ENCODE measurements around the gene SYVN1.
"Not testable (repeated sequence)": the region's sequence is repeated elsewhere in the genome, so short reads cannot be mapped to it uniquely, and the experiment has no call there.

Gene SYVN1

DNA sequence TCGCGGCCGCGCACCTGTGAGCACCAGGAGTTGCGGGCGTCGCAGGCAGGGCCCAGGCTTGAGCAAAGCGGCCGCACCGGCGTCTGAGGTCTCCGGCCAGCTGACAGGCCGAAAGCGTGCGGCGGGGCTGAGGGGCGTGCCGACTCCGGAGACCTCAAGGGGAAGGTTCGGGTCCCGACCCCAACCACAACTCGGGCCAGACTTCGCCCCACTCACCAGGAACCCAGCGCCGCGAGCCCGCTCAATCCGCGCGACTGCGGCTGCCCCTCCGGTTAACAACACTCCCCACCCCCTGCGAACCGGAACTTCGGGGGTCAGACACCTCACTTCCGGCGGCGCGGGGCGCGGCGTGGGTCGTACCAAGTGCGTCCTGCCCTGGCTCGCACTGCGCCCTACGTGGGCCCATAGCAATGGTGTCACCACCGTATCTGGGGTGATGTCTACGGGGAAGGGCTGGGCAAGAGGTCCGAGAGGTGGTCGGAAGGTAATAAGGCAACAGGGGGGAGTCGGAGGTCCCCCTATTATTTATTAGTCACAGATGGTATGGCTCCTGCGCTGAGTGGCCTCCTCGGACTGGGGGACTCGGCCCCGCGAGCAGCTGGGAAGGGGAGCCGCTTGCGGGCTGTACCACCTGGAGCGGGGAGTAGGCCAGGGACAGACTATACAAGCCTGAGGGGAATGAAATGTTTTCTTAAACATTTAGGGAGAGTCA, at the start of gene SYVN1:
Gene SYVN1, minus strand, starts transcription at position 280 of the 712 bp plus-strand sequence. CDS start 918 bp downstream, outside the sequence.
- DNase-seq (ENCODE audit: low spot score), result peak; percentile 88

DNA sequence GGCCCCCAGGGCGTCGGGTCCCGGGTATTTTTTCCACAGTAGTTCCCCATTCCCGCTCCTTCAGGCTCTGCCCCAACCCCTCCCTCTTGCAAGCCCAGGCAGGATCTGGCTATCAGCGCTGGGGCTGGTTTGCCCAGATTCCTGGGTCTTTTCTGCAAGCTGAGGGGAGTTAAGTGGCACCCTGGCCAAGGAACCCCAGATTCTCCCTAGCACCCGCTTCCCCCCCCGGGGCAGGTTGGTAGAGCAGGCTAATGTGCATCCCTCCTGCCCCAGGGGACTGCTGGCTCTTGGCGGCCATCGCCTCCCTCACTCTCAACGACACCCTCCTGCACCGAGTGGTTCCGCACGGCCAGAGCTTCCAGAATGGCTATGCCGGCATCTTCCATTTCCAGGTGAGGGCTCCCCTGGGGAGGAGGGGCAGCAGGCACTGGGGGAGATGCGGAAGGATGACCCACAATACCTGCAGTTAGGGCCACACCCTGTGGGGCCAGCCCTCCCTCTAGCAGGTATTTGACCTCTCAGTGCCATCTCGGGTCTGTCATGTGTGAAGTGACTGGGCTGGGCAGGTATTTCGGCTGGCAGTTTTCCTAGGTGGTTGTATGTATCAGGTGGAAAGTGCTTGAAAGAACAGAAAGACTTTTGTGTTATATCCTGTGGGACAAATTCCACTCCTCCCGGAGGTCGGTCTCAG, 49.0 kb upstream of the SYVN1 start:
- DNase-seq (ENCODE audit: low spot score), result no peak

DNA sequence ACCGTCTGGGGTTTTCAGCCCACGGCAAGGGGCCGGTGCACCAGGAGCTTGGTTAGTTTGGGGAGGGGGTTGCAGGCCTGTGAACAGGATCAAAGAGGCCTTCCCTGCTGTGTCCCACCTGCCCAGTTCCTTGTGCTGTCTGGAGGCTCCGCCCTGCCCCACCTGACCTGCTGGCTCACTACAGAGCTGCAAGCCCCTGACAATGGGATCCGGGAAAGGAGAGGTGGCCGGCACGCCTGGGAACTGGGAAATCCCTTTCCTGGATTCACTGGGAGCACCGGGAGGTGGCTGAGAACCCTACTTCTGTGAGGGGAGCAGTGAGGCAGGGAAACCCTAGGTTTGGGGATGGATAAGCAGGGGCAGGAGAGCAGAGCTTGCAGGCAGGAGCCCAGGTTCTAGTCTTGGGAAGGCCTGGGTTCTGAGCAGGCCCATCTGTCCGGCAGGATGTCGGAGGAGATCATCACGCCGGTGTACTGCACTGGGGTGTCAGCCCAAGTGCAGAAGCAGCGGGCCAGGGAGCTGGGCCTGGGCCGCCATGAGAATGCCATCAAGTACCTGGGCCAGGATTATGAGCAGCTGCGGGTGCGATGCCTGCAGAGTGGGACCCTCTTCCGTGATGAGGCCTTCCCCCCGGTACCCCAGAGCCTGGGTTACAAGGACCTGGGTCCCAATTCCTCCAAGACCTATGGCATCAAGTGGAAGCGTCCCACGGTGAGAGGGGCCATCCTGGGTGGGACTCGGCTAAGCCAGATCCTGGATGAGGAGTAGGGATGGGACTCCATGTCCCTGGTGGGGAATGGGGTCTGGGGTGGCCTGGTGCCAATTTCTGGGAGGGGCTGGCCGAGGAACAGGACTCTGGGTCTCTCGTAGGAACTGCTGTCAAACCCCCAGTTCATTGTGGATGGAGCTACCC, 48.2 kb upstream of the SYVN1 start:
- DNase-seq (ENCODE audit: low spot score), result no peak

DNA sequence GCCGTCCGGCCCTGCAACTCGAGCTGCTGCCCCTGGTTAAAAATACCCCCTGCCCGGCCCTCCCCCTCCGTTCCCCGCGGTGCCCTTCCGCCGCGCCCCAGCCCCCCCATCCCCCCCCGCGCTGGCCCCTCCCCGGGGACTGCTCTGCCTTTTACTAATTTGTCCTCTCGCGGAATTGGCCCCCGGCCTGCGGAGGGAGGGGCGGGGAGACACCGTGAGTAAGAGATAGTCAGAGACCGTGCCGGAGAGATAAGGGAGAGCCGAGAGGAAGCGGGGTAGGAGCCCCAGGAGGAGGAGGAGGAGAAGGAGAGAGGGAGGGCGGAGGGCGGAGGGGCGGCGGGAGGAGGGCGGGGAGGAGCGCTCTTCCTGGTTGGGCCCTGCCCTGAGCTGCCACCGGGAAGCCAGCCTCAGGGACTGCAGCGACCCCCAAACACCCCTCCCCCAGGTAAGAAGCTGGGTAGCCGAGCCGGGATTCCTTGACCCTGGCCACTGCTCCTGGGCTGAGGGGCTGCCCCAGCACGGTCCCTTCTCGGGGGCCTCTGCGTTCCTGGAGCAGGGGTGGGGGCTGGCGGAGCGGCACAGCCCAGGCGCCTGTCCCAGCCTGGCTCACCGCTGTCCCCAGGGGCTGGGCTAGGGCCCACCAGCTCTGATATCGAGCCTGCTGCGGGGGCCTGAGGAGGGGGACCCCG, 47.4 kb upstream of the SYVN1 start, which contains the start of gene CAPN1:
Gene CAPN1, plus strand, starts transcription at position 360 of the 689 bp plus-strand sequence. CDS start 774 bp downstream, outside the sequence.
- peak; percentile 81 for DNase-seq (ENCODE audit: low spot score)

DNA sequence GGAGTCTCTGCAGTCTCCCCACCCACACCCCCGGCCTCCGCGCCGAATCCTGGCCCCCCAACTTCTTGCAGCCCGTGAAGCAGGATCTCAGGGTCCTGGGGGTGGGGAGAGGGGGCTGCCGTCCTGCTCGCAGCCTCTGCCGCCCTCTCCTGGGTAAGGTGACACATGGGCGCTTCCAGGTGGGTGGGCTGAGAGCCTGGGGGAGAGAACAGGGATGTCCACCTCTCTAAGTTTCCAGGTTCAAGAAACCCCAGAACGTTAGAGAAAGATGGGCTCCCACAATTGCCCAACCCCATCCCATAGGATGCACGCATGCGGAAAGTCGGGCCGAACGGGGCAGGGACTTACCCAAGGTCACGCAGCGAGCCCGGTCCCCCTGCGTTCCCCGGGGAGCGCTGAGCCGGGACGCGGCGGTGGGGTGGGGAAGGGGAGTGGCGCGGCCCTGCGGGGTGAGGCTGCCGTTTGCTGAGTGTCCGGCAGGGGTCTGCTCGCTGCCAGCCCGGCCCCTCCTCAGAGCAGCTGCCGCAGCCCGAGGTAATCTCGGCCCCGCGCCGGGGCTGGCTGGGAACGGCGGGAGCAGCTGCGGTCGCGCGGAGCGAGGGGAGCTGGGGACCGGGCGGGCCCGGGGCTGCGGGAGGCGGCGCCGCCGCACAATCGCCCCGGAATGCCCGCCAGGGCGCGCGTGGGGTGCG, 46.7 kb upstream of the SYVN1 start:
- DNase-seq (ENCODE audit: low spot score), result peak; percentile 37

DNA sequence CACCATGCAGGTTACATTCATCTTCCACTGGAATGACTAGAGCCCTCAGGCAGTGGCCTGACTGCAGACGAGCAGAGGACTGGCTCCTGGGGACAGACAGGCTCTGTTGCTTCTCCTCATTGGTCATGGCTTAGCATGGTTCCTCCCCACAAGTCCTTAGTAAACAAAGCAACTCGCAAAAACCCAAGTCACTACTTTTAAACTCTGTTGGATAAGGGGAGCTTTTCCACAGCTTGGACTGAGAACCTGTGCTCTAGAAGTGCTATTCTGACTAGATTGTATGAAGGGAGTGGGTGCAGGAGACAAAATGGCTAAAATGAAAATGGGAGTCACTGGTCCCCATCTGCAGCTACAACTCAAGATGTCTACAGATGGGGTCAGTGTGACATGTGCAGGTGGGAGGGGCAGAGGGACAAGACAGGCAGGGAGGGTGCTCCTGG, 40.3 kb upstream of the SYVN1 start:
- DNase-seq (ENCODE audit: low spot score), result not testable (repeated sequence)

DNA sequence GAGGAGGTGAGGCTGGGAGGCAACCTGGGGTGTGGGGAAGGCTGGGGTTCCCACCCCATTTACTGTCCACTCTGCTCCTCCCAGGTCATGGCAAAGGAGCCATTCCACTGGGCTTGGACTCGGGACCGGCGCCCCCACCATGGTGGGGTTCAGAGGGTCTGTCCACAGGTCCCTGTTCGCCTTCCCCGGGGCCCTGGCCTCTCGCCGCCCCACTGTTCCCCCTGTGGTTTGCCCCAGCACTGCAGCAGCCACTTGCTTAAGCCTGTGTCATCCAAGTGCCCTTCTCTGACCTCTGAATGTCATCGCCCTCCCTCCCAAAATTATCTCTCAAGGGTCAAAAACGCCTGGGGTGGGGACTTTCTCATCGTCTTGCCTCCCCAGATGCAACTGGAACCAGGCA, 38.3 kb upstream of the SYVN1 start:
- DNase-seq (ENCODE audit: low spot score), result no peak

DNA sequence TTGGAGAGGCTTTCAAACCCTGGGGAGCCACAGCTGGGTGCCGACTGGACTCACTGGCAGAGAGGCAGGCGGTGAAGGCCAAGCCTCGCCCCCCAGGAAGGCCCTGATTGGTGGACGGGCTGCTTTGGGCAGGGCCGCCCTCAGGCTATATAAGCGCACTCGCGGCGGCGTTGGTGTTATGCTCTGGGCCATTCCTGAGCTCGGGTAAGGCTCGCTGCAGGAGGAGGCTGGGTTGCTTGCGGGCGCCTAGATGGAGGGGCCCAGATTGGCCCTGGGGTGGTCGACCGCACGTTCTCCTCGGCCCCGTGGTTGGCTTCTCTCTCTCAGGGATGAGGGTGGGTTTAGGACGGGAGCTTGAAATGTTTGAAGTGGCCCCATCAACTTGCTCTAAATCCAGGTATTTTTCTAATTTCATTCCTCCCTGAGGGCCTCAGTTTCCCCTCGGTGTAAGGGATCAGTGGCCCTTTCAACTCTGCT, 35.8 kb upstream of the SYVN1 start, which contains the start of gene SPDYC:
Gene SPDYC, plus strand, starts transcription at position 176 of the 477 bp plus-strand sequence. CDS start 1,125 bp downstream, outside the sequence.
- no peak for DNase-seq (ENCODE audit: low spot score)

DNA sequence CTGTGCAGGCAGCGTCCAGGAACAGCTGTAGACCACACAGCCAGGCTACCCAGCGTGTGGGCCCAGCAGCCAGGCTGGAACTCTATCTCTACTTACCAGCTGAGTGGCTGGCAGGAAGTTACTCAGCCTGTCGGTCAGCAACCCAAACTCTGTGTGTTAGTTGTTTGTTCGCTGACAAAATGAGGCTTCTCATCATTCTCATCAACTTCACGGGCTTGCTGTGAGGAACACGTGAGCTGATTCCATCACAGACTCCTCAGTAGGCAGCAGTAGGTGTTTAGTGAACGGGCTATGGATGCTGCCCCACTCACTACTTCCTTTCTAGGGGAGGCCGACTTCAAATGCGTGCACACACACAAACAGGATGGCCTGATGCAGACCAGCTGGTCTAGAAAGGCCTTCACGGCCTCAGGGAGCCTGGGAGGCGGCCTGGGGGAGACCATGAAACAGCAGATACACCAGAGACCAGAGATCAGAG, 34.9 kb upstream of the SYVN1 start:
- no peak for DNase-seq (ENCODE audit: low spot score)

DNA sequence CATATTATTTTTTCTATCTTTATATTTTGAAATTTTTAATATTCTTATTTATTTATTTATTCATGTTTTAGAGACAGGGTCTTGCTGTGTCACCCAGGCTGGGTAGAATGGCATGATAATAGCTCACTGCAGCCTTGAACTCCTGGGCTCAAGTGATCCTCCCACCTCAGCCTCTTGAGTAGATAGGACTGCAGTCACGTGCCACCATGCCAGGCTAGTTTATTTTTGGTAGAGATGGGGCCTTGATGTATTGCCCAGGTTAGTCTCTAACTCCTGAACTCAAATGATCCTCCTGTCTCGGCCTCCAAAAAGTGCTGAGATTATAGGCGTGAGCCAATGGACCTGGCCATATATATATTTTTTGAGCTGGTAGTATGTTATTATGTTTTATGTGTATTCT, 33.3 kb upstream of the SYVN1 start:
- no peak for DNase-seq (ENCODE audit: low spot score)

DNA sequence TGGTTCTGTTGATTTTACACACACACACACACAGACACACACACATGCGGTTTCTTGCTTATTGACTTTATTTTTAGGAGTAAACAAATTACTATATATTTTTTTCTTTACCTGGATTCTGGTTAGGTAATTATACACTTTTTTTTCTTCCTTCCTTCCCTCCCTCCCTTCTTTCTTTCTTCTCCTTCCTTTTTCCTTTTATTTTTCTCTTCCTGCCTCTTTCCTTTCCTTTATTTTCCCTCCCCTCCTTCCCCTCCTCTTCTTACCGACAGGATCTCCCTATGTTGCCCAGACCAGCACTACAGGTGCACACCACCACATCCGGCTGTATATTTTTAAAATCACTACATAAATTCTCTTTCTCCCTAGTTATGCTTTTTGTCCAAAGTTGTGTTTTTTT, 32.6 kb upstream of the SYVN1 start:
- DNase-seq (ENCODE audit: low spot score), result no peak

DNA sequence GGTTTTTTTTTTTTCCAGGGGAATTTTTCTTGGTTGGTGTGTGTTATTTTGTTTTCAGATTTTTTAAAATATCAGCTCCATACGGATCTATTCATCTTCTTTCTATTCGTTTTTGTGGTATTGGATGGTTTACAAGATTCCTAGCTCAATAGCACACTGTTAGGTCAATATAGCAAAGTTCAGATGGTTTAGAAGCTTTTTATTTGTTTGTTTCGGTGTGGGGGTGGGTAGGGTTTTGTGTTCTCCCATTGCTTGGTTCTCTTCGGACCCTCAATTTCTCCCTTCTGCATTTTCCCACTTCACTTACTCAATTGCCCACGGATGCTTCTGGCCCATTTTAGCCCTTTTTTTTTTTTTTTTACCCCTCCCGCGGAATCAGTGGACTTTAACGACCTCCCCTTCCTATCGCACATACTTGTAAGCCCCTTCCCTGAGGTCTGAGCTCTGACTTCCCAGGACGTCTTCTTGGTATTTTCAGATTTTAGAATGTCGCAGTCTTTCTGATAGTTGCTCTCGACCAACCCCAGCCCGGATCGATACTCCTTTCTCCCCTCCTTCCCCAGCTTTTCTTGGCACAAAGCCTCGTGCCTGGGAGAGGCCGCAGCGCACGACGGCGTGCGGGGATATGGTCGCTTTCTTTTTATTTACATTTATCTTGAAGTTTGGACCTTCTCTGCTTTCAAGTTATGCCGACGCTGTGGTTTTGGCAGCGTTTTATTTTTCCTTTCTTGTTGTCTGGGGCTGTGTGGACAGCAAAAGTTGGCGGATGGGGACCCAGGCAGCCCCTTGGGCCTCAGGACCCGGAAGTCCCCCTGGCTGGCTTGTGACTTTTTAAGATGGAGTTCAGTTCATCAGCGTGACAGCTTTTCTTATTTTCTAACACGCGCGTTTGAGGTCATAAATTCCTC, 31.3 kb upstream of the SYVN1 start:
- no peak for DNase-seq (ENCODE audit: low spot score)

DNA sequence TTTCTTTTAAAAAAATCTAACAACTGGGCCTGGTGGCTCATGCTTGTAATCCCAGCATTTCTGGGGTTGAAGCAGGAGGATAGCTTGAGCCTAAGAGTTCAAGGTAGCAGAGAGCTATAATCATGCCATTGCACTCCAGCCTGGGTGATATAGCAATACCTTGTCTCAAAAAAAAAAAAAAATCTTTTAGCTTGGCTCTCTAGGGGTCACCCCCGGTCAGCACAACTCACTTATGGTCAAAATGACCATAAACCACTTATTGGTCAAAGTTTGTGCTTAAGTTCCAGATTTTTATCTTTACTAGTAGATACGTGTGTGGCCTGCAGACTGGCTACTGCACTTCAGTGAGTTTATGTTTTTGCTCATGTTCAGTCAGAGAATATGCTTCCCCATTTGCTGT, 29.4 kb upstream of the SYVN1 start:
- no peak for DNase-seq (ENCODE audit: low spot score)

DNA sequence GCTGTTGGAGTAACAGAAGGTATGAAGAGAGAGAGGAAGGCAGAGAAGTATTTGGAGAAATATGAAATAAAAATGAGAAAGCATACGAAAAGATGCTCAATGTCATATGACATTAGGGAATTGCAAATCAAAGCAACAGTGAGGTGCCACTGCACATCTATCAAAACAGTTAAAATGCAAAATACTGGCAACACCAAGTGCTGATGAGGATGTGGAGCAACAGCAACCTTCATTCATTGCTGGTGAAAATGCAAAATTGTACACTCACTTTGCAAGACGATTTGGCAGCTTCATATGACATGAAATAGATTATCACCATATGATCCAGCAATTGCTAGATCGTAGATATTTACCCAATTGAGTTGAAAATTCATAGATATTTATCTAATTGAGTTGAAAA, 26.3 kb upstream of the SYVN1 start:
- no peak for DNase-seq (ENCODE audit: low spot score)

DNA sequence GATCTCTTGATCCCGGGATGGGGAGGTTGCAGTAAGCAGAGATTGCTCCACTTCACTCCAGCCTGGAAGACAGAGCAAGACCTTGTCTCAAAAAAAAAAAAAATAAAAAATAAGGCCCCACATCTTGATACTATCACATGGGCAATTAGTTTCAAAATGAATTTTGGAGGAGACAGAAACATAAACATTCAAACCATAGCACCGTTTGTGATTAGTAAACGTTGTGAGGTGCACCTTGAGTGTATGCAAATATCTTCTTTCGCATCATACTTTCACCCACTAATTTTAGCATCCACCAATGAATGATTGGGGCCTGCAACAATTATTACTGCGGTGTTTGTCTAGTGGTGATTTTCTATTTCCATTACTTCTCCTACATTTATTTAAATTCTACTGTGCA, 24.7 kb upstream of the SYVN1 start:
- DNase-seq (ENCODE audit: low spot score), result no peak

DNA sequence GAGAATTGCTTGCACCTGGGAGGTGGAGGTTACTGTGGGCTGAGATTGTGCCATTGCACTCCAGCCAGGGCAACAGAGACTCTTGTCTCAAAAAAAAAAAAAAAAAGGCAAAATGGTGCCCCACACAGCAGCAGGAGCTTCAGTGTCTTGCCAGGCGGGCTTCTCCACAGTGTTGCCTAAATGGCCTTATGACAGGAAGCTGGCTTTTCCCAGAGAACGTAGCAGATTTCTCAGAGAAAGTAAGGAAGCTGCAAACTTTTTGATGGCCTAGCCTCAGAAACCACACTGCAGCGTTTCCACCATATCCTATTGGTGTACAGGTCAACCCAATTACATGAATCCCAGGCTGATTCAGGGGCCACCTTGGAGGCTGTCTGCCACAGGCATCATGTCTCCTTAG, 23.0 kb upstream of the SYVN1 start:
- DNase-seq (ENCODE audit: low spot score), result no peak

DNA sequence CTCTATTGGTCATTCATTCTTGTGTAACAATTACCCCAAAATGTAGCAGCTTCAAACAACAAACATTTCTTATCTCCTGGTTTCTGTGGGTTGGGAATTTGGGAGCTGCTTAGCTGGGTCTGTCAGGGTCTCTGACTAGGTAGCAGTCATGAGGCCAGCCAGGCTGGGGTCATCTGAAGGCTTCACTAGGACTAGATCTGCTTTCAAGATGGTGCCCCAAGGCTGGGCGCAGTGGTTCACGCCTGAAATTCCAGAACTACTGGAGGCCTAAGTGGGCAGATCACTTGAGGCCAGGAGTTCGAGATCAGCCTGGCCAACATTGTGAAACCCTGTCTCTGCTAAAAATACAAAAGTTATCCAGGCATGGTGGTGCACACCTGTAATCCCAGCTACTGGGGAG, 22.6 kb upstream of the SYVN1 start:
- no peak for DNase-seq (ENCODE audit: low spot score)

DNA sequence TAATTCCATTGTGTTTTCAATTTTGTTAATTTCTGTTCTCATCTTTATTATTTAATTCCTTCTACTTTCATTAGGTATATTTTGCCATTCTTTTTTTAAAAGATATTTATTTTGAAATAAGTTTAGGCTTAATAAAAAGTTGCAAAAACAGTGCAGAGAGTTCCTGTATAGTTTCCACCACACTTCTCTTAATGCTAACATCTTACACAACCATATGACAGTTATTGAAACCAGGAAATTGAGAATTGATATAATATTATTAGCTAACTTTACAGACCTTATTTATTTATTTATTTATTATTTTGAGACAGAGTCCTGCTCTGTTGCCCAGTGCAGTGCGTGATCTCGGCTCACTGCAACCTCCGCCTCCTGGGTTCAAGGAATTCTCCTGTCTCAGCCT, 21.9 kb upstream of the SYVN1 start:
- DNase-seq (ENCODE audit: low spot score), result no peak

DNA sequence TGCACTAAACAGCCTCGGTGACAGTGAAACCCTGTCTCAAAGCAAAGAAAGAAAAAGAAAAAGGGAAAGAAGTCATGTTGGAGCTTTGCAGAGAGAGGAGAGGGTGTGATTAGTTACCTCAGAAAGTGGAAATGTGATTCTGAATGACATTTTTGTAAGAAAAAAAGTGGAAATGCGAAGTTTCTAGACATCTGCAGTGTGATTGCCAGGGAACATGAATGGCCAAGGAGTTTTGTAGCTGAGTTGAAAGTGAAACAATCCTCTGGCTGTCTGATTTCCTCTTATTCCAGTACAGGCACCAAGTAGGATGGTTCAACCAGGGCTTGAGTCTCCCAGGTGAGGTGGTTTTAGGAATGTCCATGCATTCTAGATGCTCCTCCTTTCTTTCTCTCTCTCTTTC, 17.8 kb upstream of the SYVN1 start:
- no peak for DNase-seq (ENCODE audit: low spot score)

All from CD4-positive, alpha-beta T cell treated with Interleukin-6 at 100 ng/mL for 8 hours (primary cell).